Endodermal cell (in vitro differentiated cells): ENCODE data around the gene LAMB4. TPM values are rescaled to one million over a fixed set of nuclear protein-coding genes. Genes with fewer than 3 reads are reported as not detected.

ENCODE experiments used
- DNase-seq: peaks from one replicate; pipeline ENCODE4 v3.0.0-alpha.2; 2017
- H3K27ac ChIP-seq: 2 replicates; pipeline ENCODE4 v1.5.1; 2013; ENCODE audit warnings: mild to moderate bottlenecking, low read depth, low read length, moderate library complexity
- H3K27me3 ChIP-seq: 2 replicates; pipeline ENCODE4 v1.6.1; 2013; ENCODE audit warnings: mild to moderate bottlenecking, low read length, moderate library complexity; ENCODE audit not compliant: insufficient read depth, control insufficient read depth, poor library complexity, severe bottlenecking
- H3K36me3 ChIP-seq: 2 replicates; pipeline ENCODE4 v1.7.0; 2013; ENCODE audit warnings: mild to moderate bottlenecking, low read length, moderate library complexity; ENCODE audit not compliant: control insufficient read depth, insufficient read depth
- H3K4me1 ChIP-seq: one replicate; pipeline ENCODE4 v1.7.0; 2013; ENCODE audit warnings: low read length; ENCODE audit not compliant: control insufficient read depth, insufficient read depth
- H3K4me3 ChIP-seq: 2 replicates; pipeline ENCODE4 v1.5.1; 2013; ENCODE audit warnings: mild to moderate bottlenecking, low read length, moderate library complexity
- H3K9ac ChIP-seq: 2 replicates; pipeline ENCODE4 v1.6.1; 2013; ENCODE audit warnings: mild to moderate bottlenecking, low read length, moderate library complexity; ENCODE audit not compliant: poor library complexity, severe bottlenecking; ENCODE audit errors: extremely low read depth
- H3K9me3 ChIP-seq: 2 replicates; pipeline ENCODE4 v1.6.1; 2013; ENCODE audit warnings: mild to moderate bottlenecking, low read length, moderate library complexity; ENCODE audit not compliant: control insufficient read depth
- H3K27ac Mint-ChIP-seq: 2 replicates; pipeline ENCODE4 v1.8.0; 2020; ENCODE audit warnings: mixed read lengths
- H3K27me3 Mint-ChIP-seq: 2 replicates; pipeline ENCODE4 v1.8.0; 2021; ENCODE audit warnings: mild to moderate bottlenecking, mixed read lengths; ENCODE audit not compliant: insufficient read depth
- H3K36me3 Mint-ChIP-seq: 2 replicates; pipeline ENCODE4 v1.8.0; 2020; ENCODE audit warnings: low read depth, mixed read lengths
- H3K4me1 Mint-ChIP-seq: 2 replicates; pipeline ENCODE4 v1.8.0; 2020; ENCODE audit warnings: mixed read lengths
- H3K4me3 Mint-ChIP-seq: 2 replicates; pipeline ENCODE4 v1.8.0; 2020; ENCODE audit warnings: mild to moderate bottlenecking, moderate library complexity, mixed read lengths
- H3K9me3 Mint-ChIP-seq: 2 replicates; pipeline ENCODE4 v1.8.0; 2020; ENCODE audit warnings: mild to moderate bottlenecking, mixed read lengths
- WGBS, 2 experiments: methylation state at CpG; one replicate each; pipeline versions ENCODE4 v1.1.5 to v1.1.7; 2013; ENCODE audit warnings: missing lambda C conversion rate in 2 of 2, mixed read lengths in 1 of 2; ENCODE audit not compliant: insufficient coverage in 1 of 2, insufficient read length in 1 of 2; 5-methylcytosine and 5-hydroxymethylcytosine counted together
- total RNA-seq, 2 donors: library from RNA; stranded (reverse); fragmentation: NEBNext Ultra II Directional in 1 of 2; extraction: Animal tissue kit (Norgen Biotek cat#: 25700) in 1 of 2; gene quantifications; 2 replicates in 1 of 2; 3 replicates in 1 of 2; pipeline ENCODE4 v1.2.1, GENCODE V29; 2021
- TF ChIP-seq, protein P1 (sequence below): fragments of 200-600 bp; sonication (generic); conservative IDR thresholded peaks from 2 replicates; pipeline ENCODE4 v1.5.0; 2021; ENCODE audit warnings: antibody characterized with exemption, mild to moderate bottlenecking

The LAMB4 gene
- total RNA-seq, 2 donors from 2014 or later: not detected

DNA sequence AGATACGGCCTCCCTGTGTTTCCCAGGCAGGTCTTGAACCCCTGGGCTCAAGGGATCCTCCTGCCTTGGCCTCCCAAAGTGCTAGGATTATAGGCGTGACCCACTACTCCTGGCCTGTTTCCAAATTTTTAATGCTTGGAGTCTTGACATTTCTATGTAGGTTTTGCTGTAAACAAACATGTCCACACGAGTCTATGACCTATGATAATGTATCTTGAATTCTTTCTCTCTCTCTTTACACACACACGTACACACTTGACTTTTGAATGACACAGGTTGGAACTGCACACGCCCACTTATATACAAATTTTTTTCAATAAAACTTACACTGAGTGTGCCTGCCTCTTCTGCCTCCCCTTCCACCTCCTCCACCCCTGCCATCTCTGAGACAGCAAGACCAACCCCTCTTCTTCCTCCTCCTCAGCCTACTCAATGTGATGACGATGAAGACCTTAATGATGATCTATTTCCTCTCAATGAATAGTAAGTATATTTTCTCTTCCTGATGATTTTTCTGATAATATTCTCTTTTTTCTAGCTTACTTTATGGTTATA is 83.1 kb downstream of the LAMB4 start:
- peaks cover 2% of the 10 kb centered on the region for H3K4me1 Mint-ChIP-seq

DNA sequence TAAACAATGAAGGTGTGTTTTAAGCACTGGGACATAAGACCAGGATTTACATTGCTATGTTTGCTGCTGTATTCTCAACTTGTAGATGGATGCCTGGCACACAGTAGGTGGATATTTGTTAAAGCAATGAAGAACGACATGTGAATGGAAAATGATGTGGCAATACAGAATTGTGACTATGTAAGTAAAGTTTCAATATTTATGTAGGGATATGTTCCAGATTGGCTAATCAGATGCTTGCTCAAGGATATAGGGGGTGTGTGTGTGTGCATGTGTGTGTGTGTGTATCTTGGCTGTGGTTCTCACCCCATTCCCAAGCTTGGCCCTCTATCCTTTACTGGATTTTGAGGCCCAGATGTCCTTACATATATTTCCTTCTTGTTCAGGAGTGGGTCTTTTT is 84.5 kb downstream of the LAMB4 start:
- Histone ChIP-seq H3K27ac (no peak overlapping the region), H3K4me1 (no peaks in the 10 kb centered on the region), H3K27me3 (no peaks in the 10 kb centered on the region), H3K9ac (no peak overlapping the region), H3K36me3 (no peaks in the 10 kb centered on the region), H3K4me3 (no peak overlapping the region), H3K9me3 (no peaks in the 10 kb centered on the region)
- Mint-ChIP-seq H3K27me3 (no peaks in the 10 kb centered on the region), H3K27ac (no peak overlapping the region), H3K36me3 (no peaks in the 10 kb centered on the region), H3K9me3 (no peaks in the 10 kb centered on the region), H3K4me3 (no peak overlapping the region), H3K4me1 (peaks cover 2% of the 10 kb centered on the region)
- TF ChIP-seq, protein P1, sequence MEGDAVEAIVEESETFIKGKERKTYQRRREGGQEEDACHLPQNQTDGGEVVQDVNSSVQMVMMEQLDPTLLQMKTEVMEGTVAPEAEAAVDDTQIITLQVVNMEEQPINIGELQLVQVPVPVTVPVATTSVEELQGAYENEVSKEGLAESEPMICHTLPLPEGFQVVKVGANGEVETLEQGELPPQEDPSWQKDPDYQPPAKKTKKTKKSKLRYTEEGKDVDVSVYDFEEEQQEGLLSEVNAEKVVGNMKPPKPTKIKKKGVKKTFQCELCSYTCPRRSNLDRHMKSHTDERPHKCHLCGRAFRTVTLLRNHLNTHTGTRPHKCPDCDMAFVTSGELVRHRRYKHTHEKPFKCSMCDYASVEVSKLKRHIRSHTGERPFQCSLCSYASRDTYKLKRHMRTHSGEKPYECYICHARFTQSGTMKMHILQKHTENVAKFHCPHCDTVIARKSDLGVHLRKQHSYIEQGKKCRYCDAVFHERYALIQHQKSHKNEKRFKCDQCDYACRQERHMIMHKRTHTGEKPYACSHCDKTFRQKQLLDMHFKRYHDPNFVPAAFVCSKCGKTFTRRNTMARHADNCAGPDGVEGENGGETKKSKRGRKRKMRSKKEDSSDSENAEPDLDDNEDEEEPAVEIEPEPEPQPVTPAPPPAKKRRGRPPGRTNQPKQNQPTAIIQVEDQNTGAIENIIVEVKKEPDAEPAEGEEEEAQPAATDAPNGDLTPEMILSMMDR: no peak
- 83 to 92% methylated on average over 1 of the region's 1 CpG for WGBS, 2 experiments
- no peak for DNase-seq

More for the DNA sequence above, 83.1 kb downstream of the LAMB4 start:
- H3K27ac Mint-ChIP-seq: no peak overlapping the region
- Histone ChIP-seq H3K9ac (no peak overlapping the region), H3K9me3 (no peaks in the 10 kb centered on the region), H3K36me3 (no peaks in the 10 kb centered on the region), H3K4me3 (no peak overlapping the region), H3K27ac (no peak overlapping the region), H3K4me1 (no peaks in the 10 kb centered on the region), H3K27me3 (no peaks in the 10 kb centered on the region)
- WGBS, 2 experiments: 90 to 92% methylated on average over 3 to 5 of the region's 6 CpGs
- no peak overlapping the region for H3K4me3 Mint-ChIP-seq
- DNase-seq: no peak
- no peaks in the 10 kb centered on the region for H3K27me3 Mint-ChIP-seq
- H3K36me3 Mint-ChIP-seq: no peaks in the 10 kb centered on the region
- H3K9me3 Mint-ChIP-seq: no peaks in the 10 kb centered on the region
- TF ChIP-seq, protein P1: no peak

DNA sequence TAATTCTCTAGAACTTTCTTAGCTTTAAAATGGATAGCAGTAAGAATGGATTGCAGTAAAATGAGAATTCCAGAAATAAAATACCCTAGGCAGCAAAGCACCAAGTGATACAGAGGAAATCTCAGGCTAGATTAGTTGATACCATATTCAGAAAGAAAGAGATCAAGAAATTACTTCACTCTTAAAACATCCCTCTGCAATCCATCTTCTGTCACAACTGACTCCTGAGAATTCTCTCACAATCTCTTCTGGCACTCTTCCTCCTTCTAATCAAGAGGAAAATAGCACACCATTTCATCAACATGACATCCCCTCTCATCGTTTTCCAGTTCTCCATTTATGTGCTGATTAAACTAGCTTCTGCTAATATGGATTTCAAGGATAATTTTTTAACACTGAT is 85.0 kb downstream of the LAMB4 start:
- Mint-ChIP-seq H3K27ac (no peak overlapping the region), H3K36me3 (no peaks in the 10 kb centered on the region), H3K4me1 (peaks cover 1% of the 10 kb centered on the region), H3K9me3 (no peaks in the 10 kb centered on the region), H3K4me3 (no peak overlapping the region), H3K27me3 (no peaks in the 10 kb centered on the region)
- Histone ChIP-seq H3K4me1 (no peaks in the 10 kb centered on the region), H3K4me3 (no peak overlapping the region), H3K27me3 (no peaks in the 10 kb centered on the region), H3K36me3 (no peaks in the 10 kb centered on the region), H3K9ac (no peak overlapping the region), H3K9me3 (no peaks in the 10 kb centered on the region), H3K27ac (no peak overlapping the region)
- DNase-seq: no peak
- TF ChIP-seq, protein P1: no peak
- WGBS, 2 experiments: 100% methylated on average over 1 of the region's 1 CpG; no CpG with 5 or more reads in 1 of the 2 experiments
